CD4-positive, alpha-beta T cell treated with Interleukin-1 beta for 1 hour (primary cell): ENCODE data around the gene HOXC9.
A peak's percentile ranks its signal among the peaks of the same experiment; 100 is the strongest.

Experiments
- DNase-seq, 2 donors: peaks; one replicate each; pipeline ENCODE4 v3.0.0-alpha.2; 2020 to 2022

The HOXC9 gene

DNA sequence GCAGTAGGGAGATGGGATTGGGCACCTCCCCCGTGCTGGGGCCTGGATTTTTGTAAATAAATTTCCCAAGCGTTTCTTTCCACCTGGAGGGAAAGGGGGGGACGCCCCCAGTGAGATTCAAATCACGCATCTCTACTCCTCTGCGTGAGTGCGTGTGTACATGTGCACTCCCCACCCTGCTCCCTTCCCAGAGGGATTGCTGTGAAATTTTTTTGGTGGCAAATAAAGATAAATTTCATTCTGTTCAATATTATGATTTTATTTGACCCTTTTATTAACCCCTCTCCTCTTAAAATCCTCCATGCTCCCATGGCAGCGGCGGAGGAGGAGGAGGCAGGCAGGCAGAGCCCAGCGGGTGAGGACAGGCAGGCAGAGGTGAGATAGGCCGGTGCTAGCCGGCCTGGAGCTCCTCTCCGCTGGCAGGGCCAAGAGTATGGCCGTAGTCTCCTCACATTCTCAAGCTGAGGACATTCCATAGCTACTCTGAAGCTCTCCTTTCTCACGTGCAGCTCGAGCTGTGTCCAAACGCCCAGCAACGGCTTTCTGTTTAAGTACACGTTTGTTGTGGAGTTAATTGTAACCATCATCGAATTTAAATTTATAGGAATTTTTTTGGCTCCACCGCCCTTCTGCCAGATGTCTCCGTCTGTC, 23.7 kb upstream of the HOXC9 start:
- DNase-seq, result no peak

DNA sequence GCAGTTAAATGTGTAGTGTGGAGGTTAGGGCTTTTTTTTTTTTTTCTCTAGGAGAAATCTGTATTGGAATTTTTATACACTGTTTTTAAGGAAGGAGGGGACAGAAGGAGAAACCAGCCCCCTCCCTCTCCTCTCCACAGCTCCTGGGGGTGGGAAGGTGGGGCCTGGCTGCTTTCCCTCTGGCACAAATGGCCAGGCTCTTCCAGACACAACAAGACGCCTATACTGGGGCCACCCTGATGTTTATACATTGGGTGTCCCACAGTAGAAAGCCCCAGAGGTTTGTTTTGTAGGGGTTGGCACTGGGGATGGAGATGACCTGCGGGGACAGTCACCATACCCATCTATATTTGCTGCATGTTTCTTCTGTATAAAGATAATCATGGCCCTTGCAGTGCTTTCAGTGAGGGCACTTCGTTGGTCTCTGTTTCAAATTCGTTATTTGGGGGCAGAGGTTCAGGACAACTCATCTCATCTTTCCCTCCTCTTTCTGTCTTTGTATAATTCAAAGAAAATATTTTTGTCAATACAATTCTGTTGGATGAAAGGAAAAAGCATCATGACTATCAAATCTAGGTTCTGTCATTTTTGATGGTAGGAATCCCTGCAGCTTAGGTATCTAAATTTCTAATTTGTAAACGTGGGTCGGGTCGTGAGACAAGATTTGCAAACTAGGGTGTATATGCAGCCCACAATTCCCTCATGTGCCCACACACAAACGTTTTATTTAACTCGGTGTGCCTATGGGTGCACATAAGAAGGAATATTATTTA, 23.0 kb upstream of the HOXC9 start:
- no peak for DNase-seq

DNA sequence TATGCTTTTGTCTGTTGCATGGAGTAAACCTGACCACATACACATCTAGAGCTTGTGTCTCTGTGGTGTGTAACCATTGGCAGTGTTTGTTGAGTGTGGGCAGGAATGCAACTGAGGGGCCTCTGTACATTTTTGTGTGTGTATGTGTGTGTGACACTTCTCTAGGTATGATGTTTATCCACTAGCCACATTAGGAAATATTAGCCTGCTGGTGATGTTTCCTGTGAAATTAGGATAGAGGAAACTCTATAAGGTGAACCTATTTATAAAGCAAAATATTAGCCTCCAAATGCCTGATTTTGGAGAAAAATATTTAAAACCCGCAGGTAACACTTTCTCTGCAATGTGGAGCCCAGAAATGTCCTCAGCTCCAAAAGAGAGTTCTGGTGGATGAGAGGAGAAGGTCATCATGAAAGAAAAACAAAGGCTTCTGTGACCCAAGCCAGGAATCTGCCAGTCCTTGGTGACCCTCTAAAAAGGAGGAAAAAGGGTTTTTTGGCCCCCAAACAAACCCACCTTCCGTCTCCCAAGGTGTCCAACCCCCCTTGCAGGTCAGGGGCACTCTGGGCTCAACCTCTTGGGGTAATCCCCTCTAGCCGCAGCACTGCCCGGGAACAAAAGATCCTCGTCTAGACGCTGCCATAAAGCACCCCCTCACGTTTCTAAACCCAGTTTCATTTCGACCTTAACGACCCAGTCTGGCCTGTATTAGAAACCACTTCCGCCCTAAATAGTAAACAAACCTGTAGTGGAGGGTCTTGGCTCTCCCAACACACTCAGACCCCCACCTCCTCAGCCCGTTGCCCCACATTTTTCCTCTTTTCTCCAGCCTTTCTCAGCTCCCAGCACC, 22.1 kb upstream of the HOXC9 start:
- DNase-seq, result no peak

DNA sequence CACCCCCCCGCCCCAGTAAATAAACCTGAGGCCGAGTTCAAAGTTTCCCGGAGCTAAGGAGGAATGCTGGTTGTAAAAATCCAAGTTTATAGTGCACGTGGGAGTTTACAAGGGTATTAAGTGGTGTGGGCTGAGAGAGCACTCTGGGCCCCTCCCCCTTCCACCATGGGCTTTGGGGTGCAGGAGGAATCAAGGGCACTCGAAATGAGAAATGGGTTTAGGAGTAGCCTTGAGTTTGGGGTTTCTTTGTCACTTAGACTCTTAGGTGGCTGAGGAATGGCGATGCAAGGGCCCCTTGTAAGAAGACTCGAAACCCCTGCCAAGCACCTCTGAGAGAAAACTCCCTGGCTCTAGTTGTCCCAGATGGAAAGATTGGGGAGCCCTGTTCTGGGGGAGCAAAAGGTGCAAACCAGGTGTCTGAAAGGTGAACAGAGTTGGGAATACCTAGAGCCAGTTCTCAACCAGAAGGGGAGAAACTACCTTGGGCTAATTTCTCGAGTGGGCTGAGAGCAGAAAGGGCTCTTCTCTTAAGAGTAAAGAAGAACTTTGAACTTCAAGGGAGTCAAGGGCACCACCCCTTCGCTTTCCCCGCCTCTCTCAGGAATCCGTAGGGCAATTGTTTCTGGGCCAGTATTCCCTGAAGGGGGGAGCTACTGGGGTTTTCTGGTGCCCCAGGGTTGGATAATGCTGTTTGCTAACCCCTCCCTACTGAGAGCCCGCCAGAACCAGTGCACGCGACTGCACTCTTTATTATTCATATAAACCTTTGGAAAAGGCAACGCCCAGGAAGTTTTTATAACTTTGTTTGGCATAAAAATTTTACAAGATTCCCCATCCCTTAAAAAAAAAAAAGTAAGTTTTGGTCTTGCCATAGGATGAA, 21.2 kb upstream of the HOXC9 start:
- no peak for DNase-seq

DNA sequence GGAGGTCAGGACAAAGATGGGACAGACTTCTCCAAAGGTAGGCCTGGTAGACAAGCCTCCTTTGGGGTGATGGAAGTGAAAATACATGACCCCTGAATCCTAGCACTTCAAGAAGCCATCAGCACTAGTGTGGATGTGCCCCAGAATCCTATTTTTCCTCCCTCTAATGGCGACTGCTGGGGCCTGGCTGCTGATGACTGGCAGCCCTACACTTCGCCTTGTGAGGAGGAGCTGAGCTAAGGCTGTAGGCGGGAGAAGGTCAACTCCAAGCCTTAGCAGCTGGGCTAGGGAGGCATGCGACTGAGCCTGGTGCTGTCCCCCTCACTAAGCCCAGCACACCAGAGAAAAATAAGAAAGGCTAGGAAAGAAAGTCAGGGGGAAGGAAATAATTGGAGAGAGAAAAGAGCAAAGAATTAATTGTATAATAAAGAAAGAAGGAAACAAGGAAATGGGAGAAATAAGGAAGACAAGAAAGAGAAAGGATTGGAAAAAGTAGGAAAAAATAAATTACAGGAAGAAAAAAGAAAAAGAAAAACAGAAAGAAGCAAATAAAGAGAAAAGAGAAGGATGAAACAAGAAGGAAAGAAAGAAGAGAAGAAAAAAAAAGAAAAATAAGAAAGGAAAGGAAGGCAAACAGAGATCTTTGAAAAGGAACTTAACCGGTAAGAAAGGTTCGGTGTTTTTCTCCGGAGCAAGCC, 19.7 kb upstream of the HOXC9 start:
- no peak for DNase-seq

DNA sequence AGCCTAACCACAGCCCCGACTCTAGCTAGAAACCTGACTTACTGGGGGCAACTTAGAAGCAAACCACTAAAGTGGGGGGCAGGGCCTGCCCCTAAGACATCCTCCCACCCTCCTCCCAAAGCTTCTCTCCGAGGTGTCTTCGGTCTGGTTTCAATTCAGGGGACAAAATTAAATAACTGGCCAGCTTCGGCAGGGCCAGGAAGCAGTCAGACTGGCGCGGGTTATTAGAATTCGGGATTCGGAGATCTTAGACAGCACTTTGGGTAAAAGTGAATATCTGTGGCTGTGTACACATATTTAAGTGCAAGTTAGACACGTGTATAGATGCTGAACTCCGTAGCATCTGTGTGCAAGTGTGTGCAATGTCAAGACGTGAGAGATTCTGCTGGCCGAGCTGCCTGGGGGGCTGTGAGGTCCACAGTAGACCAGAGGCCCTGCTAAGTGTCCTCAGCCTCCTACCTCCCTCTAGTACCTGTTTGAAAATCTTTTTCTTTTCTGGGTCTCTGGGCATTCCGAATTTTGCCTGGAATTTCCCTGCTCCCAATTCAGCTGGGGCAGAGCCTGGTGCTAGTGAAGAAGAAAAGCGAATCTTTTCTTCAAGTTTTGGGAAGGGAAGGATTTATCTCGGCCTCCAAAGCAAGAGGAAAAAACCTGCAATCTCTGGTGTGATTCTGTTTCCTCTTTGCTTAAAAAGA, 19.0 kb upstream of the HOXC9 start:
- no peak for DNase-seq

DNA sequence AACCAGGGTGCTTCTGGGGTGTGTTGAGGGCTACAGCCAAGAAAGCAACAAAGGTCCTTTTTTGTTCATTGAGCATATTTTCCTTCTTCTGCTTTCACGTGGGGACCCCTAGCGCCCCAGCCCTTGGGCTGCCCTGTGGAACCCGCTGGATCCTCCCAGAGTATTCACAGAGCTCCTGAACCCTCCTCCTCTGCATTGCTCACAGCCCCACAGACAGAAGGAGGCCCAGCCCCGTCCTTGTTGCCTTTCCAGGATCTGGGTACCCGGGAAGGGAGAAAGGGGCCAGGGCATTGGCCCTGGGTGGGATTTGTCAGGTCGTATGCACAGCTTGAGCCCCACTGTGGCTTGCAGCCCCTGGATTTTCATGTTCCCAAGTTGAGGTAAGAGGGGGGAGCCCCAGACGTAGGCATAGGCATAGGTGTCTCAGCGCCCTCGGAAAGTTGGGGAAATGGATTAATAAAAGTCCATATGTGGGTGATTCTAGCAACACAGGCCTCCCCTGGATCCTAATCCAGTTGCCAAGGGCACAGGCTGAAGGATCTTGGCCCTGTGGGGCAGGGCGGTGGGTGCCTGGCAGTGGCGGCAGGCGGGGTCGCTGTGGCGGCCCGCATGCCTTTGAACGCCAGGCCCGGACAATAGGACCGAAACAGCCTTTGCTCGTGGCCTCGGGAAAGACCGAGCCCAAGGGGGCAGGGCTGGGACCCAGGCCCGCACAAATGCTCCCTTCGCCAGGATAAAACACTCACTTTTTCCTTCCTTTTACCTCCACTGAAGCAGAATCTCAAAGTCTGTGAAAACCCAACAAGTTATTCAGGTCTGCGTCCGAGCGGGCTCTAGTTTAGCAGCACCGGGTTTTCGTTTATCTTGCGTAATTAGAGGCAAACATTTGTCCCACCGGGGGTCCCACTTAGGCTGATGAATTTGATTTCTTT, 18.1 kb upstream of the HOXC9 start:
- no peak for DNase-seq

DNA sequence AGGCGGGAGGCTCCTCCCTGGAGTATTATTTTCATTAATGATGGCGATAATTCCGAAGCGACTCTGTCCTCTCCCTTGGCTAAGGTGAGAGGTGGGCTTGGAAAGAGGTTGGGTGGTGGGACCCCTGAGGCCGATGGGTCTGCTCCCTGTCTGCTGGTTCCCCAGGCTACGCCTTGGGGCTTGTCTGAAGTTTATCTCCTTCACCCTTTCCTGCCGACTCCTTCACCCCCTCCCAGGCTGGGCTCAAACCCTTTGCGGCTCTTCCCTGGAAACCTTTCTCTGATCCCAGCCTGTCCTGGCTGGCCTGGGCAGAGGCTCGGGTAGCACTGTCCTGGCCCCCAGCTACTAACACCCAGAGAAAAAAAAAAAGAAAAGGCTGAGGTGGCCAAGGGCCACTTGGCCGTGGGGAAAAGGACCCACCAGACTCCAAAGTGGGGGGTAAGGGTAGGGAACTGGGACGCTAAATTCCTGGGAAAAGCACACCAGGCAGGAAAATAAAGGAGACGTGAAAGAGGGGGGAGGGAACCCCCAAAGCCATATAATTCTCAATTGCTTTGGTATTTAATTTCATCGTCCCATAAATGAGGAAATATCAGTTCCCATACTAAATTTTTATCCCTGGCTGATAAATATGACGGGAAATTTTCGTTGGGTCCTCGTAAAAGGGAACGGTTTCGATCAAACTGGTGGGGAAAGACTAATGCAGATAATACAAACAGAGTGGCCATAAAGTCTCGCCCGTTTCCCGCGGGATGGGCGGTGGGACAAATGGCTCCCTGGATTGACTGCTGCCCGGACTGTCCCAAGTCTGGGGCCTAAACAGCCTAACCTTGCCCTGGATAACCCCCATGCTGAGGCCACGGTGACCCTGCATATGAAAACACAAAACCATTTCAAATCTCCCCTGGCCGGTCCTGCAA, 17.1 kb upstream of the HOXC9 start:
- DNase-seq, result no peak

DNA sequence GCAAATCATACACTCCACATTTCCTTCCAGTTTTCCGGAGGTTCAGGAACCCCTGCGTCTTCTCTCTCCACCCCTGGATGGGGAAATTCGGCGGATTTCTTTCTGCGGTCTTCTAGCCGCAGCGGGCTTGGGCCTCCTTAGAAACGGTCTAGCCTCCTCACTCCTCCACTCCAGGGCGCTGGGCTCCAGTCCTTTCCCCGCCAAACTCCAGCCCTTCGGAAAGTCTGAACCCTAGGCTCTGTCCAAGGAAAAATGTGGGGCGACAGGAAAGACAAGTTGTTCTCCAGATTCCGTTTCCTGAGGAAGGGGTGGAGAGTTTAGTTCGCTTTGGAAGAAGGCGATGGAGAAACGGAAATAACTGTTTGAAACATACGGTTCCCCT, 16.4 kb upstream of the HOXC9 start:
- no peak for DNase-seq

DNA sequence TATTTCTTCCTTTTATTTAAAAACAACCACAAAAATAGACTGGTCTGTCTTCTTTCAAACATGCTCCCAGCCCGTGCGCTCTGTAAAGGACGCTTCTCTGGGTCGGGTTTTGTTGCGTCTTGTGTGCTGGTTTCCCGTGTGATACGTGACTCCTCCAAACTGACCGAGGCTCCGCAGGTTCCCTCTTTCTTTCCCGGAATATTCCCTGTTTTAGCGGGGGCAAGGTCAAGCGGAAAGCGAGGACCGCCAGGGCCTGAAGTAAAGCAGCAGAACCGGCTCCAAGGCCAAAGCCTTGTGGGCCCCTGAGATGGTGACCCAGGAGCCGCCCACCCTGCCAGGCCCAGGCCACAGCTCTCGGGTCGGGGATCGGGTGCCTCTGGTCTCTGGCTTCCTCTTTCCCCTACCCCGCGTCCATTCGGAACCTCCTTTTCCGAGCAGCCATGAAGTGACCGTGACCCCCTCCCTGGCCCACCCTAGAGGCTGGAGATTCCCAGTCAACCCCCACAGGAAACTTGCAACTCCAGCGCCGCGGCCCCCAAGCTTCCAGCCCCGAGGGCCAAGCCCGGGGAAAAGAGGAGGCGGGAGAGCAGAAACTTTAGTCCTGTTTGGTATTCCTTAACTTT, 15.9 kb upstream of the HOXC9 start:
- no peak for DNase-seq

DNA sequence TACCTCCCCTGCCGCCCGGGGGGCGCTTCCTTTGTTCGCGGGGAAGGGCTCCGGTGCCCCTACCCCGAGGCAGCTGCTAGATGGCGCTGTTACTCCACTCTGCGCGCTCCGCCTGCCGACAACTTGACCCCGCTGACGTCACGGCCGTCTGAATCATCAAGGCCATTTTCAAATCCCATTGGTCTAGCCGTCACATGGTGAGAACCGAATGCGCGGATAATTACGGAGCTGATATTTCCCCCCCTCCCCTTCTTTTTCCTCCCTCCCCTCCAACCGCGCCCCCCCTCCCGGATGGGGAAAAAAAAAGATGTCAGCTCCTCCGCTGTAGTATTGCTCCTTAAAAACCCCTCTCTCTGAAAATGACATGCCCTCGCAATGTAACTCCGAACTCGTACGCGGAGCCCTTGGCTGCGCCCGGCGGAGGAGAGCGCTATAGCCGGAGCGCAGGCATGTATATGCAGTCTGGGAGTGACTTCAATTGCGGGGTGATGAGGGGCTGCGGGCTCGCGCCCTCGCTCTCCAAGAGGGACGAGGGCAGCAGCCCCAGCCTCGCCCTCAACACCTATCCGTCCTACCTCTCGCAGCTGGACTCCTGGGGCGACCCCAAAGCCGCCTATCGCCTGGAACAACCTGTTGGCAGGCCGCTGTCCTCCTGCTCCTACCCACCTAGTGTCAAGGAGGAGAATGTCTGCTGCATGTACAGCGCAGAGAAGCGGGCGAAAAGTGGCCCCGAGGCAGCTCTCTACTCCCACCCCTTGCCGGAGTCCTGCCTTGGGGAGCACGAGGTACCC, 14.9 kb upstream of the HOXC9 start, which contains the start of gene HOXC10:
Gene HOXC10 (plus strand): TSS at position 246 of the 791 bp plus-strand sequence. CDS start 114 bp downstream, at position 360.
- peak; percentile 71 to 80 for DNase-seq

DNA sequence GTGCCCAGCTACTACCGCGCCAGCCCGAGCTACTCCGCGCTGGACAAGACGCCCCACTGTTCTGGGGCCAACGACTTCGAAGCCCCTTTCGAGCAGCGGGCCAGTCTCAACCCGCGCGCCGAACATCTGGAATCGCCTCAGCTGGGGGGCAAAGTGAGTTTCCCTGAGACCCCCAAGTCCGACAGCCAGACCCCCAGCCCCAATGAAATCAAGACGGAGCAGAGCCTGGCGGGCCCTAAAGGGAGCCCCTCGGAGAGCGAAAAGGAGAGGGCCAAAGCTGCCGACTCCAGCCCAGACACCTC, 14.3 kb upstream of the HOXC9 start:
- DNase-seq, result no peak

DNA sequence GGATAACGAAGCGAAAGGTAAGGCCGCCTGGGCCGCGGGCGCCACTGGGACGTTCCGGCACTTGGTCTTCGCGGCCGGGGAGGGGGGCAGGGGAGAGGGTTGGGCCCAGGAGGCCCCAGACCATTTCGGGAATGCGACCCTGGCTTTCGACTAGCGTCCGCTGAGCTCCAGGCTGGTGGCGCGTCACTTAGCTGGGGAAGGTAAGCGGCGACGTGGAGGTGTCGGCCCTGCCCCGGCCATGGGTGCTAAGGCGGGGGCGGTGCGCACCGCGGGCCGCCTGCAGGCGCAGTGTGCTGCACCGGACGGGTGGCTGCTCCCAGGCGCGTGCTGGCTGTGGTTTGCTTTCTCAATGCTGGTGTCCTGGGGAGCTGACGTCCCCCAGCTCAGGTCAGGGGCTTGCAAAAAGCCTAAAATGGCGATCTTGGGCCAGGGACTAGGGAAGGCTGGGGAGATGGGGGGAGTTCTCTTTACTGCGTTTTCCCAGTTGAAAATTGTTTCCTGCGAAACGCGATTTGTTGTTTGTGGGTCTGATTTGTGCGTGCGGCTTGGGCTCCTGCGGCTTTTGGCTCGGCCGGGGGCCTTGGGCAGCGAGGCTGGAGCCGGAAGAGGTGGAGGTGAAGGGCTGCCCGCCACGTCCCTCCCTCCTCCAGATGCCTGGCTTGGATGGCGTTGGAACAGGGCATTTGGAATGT, 13.8 kb upstream of the HOXC9 start:
- DNase-seq, result no peak

DNA sequence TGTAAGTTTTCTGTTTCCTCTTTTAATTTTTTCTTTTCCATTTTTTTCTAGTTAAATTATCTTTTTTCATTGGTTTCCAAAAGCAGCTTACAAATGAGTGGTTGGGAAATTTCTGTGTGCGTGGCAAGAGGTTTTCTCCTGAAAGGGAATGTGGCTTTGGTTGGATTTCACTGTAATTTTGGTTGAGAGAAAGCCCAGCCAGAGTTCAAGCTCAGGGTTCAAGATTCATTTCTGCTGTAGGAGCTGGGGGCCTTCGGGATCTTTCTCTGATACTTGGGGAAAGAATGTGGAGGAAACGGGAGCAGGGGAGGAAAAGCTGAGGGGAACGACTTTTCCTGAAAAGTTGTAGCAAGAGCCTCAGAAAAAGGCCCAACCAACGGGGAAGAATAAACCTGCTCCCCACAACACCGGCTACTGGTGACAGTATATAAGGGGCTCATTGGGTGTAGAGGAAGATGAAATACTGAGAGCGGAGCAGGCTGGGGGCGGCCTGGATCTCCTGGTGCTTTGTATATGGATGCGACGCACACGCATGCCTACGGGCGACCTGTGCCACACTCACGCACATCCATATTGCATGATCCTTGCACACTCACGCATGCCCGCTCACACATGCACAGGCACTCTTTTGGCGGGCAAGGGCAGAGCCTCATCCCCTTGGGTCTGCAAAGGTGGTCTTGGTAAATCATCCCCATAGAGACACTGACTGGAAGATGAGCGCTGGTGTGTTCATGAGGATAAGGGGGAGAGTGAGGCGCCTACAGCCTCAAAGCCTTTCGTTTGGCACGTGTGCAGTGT, 13.1 kb upstream of the HOXC9 start:
- no peak for DNase-seq

DNA sequence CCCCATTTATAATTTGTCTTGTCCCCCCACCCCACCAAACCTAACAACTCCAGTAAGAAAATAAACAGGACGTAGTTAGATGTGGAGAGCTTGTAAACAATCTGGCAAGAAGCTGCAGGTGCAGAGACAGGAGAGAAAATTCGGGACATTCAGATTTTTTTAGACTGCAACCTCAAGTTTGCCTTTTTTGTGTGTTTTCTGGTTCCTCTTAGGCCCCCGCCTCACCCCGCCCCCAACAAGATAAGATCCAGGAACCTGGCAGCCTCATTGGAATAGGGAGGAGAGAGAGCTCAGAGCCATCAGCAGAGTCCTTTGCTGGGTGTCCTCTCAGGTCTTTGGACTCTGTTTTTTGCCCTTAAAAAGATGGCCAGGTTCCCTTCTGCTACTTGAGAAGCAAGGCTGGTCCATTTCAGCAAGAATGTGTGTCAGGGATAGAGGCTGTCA, 12.2 kb upstream of the HOXC9 start:
- DNase-seq, result no peak

DNA sequence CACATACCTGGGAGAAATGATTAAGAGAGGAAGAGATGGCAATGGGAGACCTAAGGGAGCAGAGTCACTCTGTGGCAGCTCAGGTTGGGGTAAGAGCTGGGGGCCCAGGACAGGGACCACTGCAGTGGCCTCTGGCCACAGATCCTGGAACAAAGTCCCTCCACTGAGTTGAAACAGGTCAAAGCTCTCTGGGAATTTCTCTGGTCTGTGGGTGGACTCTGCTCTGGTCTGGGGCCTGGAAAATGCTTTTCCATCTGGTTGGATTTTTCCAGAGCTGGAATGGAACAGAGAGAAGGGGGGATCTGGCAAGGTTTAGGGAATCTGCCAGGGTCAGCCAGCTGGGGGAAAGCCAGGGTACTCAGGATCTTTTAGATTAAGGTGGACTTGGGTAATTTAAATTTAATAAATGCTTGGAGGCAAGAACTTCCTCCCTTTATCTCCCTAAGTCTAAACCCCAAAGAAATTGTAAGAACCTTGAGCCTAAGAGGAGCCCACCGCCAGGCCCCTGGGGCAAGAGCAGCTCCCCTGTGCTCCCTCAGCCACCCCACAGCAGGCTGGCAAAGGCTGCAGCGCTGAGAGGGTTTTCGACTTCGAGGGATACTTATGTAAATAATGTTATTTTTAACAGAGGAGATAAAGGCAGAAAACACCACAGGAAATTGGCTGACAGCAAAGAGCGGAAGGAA, 11.3 kb upstream of the HOXC9 start:
- DNase-seq, result no peak
